Prostate gland (tissue), 2 donors: ENCODE measurements around the gene SYTL2. TPM values are rescaled to one million over a fixed set of nuclear protein-coding genes. Genes with fewer than 3 reads are reported as not detected.

Experiments
- DNase-seq: peaks from one replicate; pipeline ENCODE4 v3.0.0-alpha.2; 2019; ENCODE audit warnings: low spot score
- H3K27ac ChIP-seq, 2 donors: fragments of 200-600 bp; sonication (generic); 2 replicates each; pipeline ENCODE4 v1.5.1; 2017 to 2019
- H3K27me3 ChIP-seq: fragments of 200-600 bp; sonication (generic); replicated peaks from 2 replicates; pipeline ENCODE4 v1.5.1; 2019; ENCODE audit not compliant: insufficient read depth
- H3K36me3 ChIP-seq, 2 donors: fragments of 200-600 bp; sonication (generic); 1 replicate in 1 of 2; 2 replicates in 1 of 2; pipeline versions ENCODE4 v1.5.1 to v1.8.1; 2017 to 2019
- H3K4me1 ChIP-seq: fragments of 200-600 bp; sonication (generic); replicated peaks from 2 replicates; pipeline ENCODE4 v1.5.1; 2019
- H3K4me3 ChIP-seq, 2 donors: fragments of 200-600 bp; sonication (generic); 2 replicates each; pipeline ENCODE4 v1.5.1; 2017 to 2019
- H3K9me3 ChIP-seq: fragments of 200-600 bp; sonication (generic); 2 replicates; pipeline ENCODE4 v1.5.1; 2017
- CTCF ChIP-seq, 4 experiments: fragments of 200-600 bp in 2 of 4; fragments of 450-650 bp in 2 of 4; sonication (generic) in 2 of 4; IDR thresholded peaks; 1 replicate in 3 of 4; 2 replicates in 1 of 4; pipeline ENCODE4 v1.5.1; 2016 to 2019; ENCODE audit warnings: antibody characterized with exemption in 4 of 4, mild to moderate bottlenecking in 2 of 4, moderate library complexity in 2 of 4
- POLR2A ChIP-seq: fragments of 450-650 bp; IDR thresholded peaks from one replicate; pipeline ENCODE4 v1.6.1; 2016; ENCODE audit warnings: antibody characterized with exemption, mild to moderate bottlenecking
- POLR2AphosphoS5 ChIP-seq: sonication (generic); formaldehyde crosslinking; IDR thresholded peaks from one replicate; pipeline ENCODE4 v1.6.1; 2017; ENCODE audit warnings: antibody characterized with exemption
- WGBS: methylation state at CpG from one replicate; pipeline ENCODE4 v1.1.5; 2018; 5-methylcytosine and 5-hydroxymethylcytosine counted together
- intact Hi-C: fragments of 100-400 bp; cut with DNase I; formaldehyde crosslinking; loops from one replicate; pipeline ENCODE4 v1.14.2; 2022
- total RNA-seq, 2 donors: library from RNA; depleted of rRNA; stranded (reverse); fragments of >200 nt; gene quantifications; one replicate each; pipeline ENCODE4 v1.1.0, GENCODE V29; 2016

The SYTL2 gene
- total RNA-seq, 2 donors from 2014 or later: 52.2 to 105 TPM

- no peak for DNase-seq
- TF ChIP-seq POLR2AphosphoS5 (no peak), POLR2A (no peak), CTCF (IDR thresholded peaks at IDR 0.05) (no peak)
- 75% methylated on average over 5 of the region's 5 CpGs for WGBS
- intact Hi-C loops: no loop called here
- Histone ChIP-seq H3K27ac (no peak overlapping the region), H3K4me3 (no peak overlapping the region), H3K9me3 (no peaks in the 10 kb centered on the region), H3K4me1 (no peaks in the 10 kb centered on the region), H3K27me3 (no peaks in the 10 kb centered on the region), H3K36me3 (no peaks in the 10 kb centered on the region)
Observed at GRCh38 chr11:85769771-85770170, 41.2 kb downstream of the SYTL2 start.

GRCh38 chr11:85768473-85769146 lies 42.3 kb downstream of the SYTL2 start:
- intact Hi-C loops: no loop called here
- Histone ChIP-seq H3K9me3 (no peaks in the 10 kb centered on the region), H3K4me1 (no peaks in the 10 kb centered on the region), H3K36me3 (no peaks in the 10 kb centered on the region), H3K27me3 (no peaks in the 10 kb centered on the region), H3K27ac (no peak overlapping the region), H3K4me3 (no peak overlapping the region)
- TF ChIP-seq POLR2A: no peak
- no peak for TF ChIP-seq POLR2AphosphoS5
- no peak for TF ChIP-seq CTCF (IDR thresholded peaks at IDR 0.05)
- 100% methylated on average over 1 of the region's 1 CpG for WGBS
- no peak for DNase-seq

- Histone ChIP-seq H3K27me3 (no peaks in the 10 kb centered on the region), H3K27ac (no peak overlapping the region), H3K4me3 (no peak overlapping the region), H3K4me1 (no peaks in the 10 kb centered on the region), H3K9me3 (no peaks in the 10 kb centered on the region), H3K36me3 (no peaks in the 10 kb centered on the region)
- WGBS: 78% methylated on average over 2 of the region's 2 CpGs
- TF ChIP-seq CTCF (IDR thresholded peaks at IDR 0.05) (no peak), POLR2AphosphoS5 (no peak), POLR2A (no peak)
- DNase-seq: no peak
- intact Hi-C loops: no loop called here
Observed at GRCh38 chr11:85767246-85767945, 43.5 kb downstream of the SYTL2 start.

- WGBS: 63% methylated on average over 2 of the region's 2 CpGs
- DNase-seq: no peak
- no peak for TF ChIP-seq CTCF (IDR thresholded peaks at IDR 0.05)
- TF ChIP-seq POLR2A: no peak
- no peak for TF ChIP-seq POLR2AphosphoS5
- H3K4me1 ChIP-seq: no peaks in the 10 kb centered on the region
- H3K9me3 ChIP-seq: no peaks in the 10 kb centered on the region
- no peak overlapping the region for H3K4me3 ChIP-seq
- intact Hi-C loops: no loop called here
- H3K27me3 ChIP-seq: no peaks in the 10 kb centered on the region
- H3K27ac ChIP-seq: no peak overlapping the region
- H3K36me3 ChIP-seq: no peaks in the 10 kb centered on the region
Observed at GRCh38 chr11:85766721-85767161, 44.2 kb downstream of the SYTL2 start.

GRCh38 chr11:85764796-85765195 lies 46.1 kb downstream of the SYTL2 start:
- H3K36me3 ChIP-seq: no peaks in the 10 kb centered on the region
- H3K27ac ChIP-seq: no peak overlapping the region
- DNase-seq: no peak
- TF ChIP-seq POLR2AphosphoS5 (no peak), CTCF (IDR thresholded peaks at IDR 0.05) (no peak), POLR2A (no peak)
- no peak overlapping the region for H3K4me3 ChIP-seq
- H3K27me3 ChIP-seq: no peaks in the 10 kb centered on the region
- no peaks in the 10 kb centered on the region for H3K9me3 ChIP-seq
- no peaks in the 10 kb centered on the region for H3K4me1 ChIP-seq
- intact Hi-C loops: no loop called here
- WGBS: 89% methylated on average over 4 of the region's 4 CpGs
